Choroid plexus epithelial cell (primary cell): ENCODE results near the gene ZNF200.

ENCODE experiments used
- DNase-seq: peaks from one replicate; pipeline ENCODE4 v3.0.0-alpha.2; 2010; ENCODE audit warnings: low read depth
- H3K4me3 ChIP-seq: 2 replicates; pipeline ENCODE4 v1.5.1; 2011; ENCODE audit warnings: low read depth, mild to moderate bottlenecking, control low read depth, low read length, moderate library complexity
- CTCF ChIP-seq: conservative IDR thresholded peaks from 2 replicates; pipeline ENCODE4 v1.5.1; 2011; ENCODE audit warnings: low read depth, mild to moderate bottlenecking, control low read depth, inconsistent platforms, low read length, moderate library complexity

Gene ZNF200

GRCh38 chr16:3173892-3174617 lies 60.9 kb downstream of the ZNF200 start:
- TF ChIP-seq CTCF: peak; percentile 47
- DNase-seq: no peak
- no peak overlapping the region for H3K4me3 ChIP-seq
